GM23338 (cell line): ENCODE measurements around the gene SPHKAP. TPM values are rescaled to one million over a fixed set of nuclear protein-coding genes. Genes with fewer than 3 reads are reported as not detected.

Experiments
- ATAC-seq: fragments of 200-7000 bp; cut with Tn5 transposase; 3 replicates; pipeline ENCODE4 v1.9.1; 2020
- DNase-seq: peaks from one replicate; pipeline ENCODE4 v3.0.0-alpha.2; 2015; ENCODE audit warnings: low spot score
- H2AFZ ChIP-seq: fragments of 200-600 bp; sonication (generic); 2 replicates; pipeline ENCODE4 v1.8.0; 2016; ENCODE audit warnings: antibody characterized with exemption, mild to moderate bottlenecking, moderate library complexity
- H3F3A ChIP-seq: fragments of 200-600 bp; sonication (generic); replicated peaks from 2 replicates; pipeline ENCODE4 v1.8.0; 2017; ENCODE audit warnings: antibody characterized with exemption, mixed run types, low read depth
- H3K27ac ChIP-seq: fragments of 200-600 bp; sonication (generic); 2 replicates; pipeline ENCODE4 v1.6.1; 2016; ENCODE audit warnings: low read depth
- H3K27me3 ChIP-seq: fragments of 200-600 bp; sonication (generic); 2 replicates; pipeline ENCODE4 v1.8.0; 2016; ENCODE audit warnings: mild to moderate bottlenecking, mixed run types, moderate library complexity; ENCODE audit not compliant: insufficient read depth
- H3K36me3 ChIP-seq: fragments of 200-600 bp; sonication (generic); 2 replicates; pipeline ENCODE4 v1.8.0; 2016; ENCODE audit warnings: mild to moderate bottlenecking; ENCODE audit not compliant: insufficient read depth
- H3K4me1 ChIP-seq: fragments of 200-600 bp; sonication (generic); 2 replicates; pipeline ENCODE4 v1.8.0; 2016; ENCODE audit warnings: mild to moderate bottlenecking, moderate library complexity; ENCODE audit not compliant: insufficient read depth
- H3K4me2 ChIP-seq: fragments of 200-600 bp; sonication (generic); 2 replicates; pipeline ENCODE4 v1.7.1; 2017; ENCODE audit warnings: mixed run types
- H3K4me3 ChIP-seq: fragments of 200-600 bp; sonication (generic); 2 replicates; pipeline ENCODE4 v1.6.1; 2016; ENCODE audit warnings: mixed run types
- H3K79me2 ChIP-seq: fragments of 200-600 bp; sonication (generic); replicated peaks from 2 replicates; pipeline ENCODE4 v1.8.0; 2017; ENCODE audit warnings: mild to moderate bottlenecking; ENCODE audit not compliant: insufficient read depth
- H3K9me2 ChIP-seq: fragments of 200-600 bp; sonication (generic); 2 replicates; pipeline ENCODE4 v1.8.0; 2017; ENCODE audit not compliant: insufficient read depth
- H4K20me1 ChIP-seq: fragments of 200-600 bp; sonication (generic); replicated peaks from 2 replicates; pipeline ENCODE4 v1.8.0; 2017; ENCODE audit warnings: mild to moderate bottlenecking; ENCODE audit not compliant: insufficient read depth
- H3K27ac Mint-ChIP-seq: 2 replicates; pipeline ENCODE4 v1.8.0; 2020; ENCODE audit warnings: inconsistent platforms, mild to moderate bottlenecking, moderate library complexity, mixed read lengths
- H3K27me3 Mint-ChIP-seq: 3 replicates; pipeline ENCODE4 v1.8.0; 2022; ENCODE audit warnings: low read depth, mild to moderate bottlenecking, moderate library complexity, mixed read lengths, inconsistent platforms; ENCODE audit not compliant: insufficient read depth, poor library complexity
- H3K36me3 Mint-ChIP-seq: 3 replicates; pipeline ENCODE4 v1.8.0; 2021; ENCODE audit warnings: low read depth, mild to moderate bottlenecking, inconsistent platforms, moderate library complexity, mixed read lengths
- H3K4me1 Mint-ChIP-seq: 3 replicates; pipeline ENCODE4 v1.8.0; 2020; ENCODE audit warnings: mild to moderate bottlenecking, inconsistent platforms, mixed read lengths
- H3K4me3 Mint-ChIP-seq: 3 replicates; pipeline ENCODE4 v1.8.0; 2021; ENCODE audit warnings: moderate library complexity, mild to moderate bottlenecking, inconsistent platforms, mixed read lengths
- H3K9me3 Mint-ChIP-seq: 3 replicates; pipeline ENCODE4 v1.8.0; 2020; ENCODE audit warnings: moderate library complexity, mild to moderate bottlenecking, inconsistent platforms, mixed read lengths
- CREB1 ChIP-seq: fragments of 250-450 bp; sonication (Bioruptor Pico); IDR thresholded peaks from 2 replicates; pipeline ENCODE4 v1.5.0; 2020; ENCODE audit warnings: low read depth, mild to moderate bottlenecking, moderate library complexity
- CTCF ChIP-seq, 2 experiments: fragments of 200-600 bp in 1 of 2; sonication (generic) in 1 of 2; conservative IDR thresholded peaks; 2 replicates each; pipeline versions ENCODE4 v1.5.1 to v1.6.1; 2016 to 2017; ENCODE audit warnings: antibody characterized with exemption in 2 of 2, low read depth in 2 of 2, mild to moderate bottlenecking in 2 of 2, moderate library complexity in 1 of 2
- ETS1 ChIP-seq: IDR thresholded peaks from 2 replicates; pipeline ENCODE4 v1.6.1; 2016; ENCODE audit warnings: antibody characterized with exemption
- EZH2phosphoT487 ChIP-seq: fragments of 200-600 bp; sonication (generic); IDR thresholded peaks from one replicate; pipeline ENCODE4 v1.8.1; 2018; ENCODE audit warnings: antibody characterized with exemption; ENCODE audit not compliant: unreplicated experiment
- JUNB ChIP-seq: IDR thresholded peaks from one replicate; pipeline ENCODE4 v1.6.1; 2016; ENCODE audit warnings: antibody characterized with exemption; ENCODE audit not compliant: unreplicated experiment
- NANOG ChIP-seq: IDR thresholded peaks from 2 replicates; pipeline ENCODE4 v1.6.1; 2016; ENCODE audit warnings: antibody characterized with exemption, borderline replicate concordance
- POLR2AphosphoS5 ChIP-seq: IDR thresholded peaks from 2 replicates; pipeline ENCODE4 v1.6.1; 2016; ENCODE audit warnings: antibody characterized with exemption, low read depth
- REST ChIP-seq: IDR thresholded peaks from one replicate; pipeline ENCODE4 v1.6.1; 2018; ENCODE audit warnings: antibody characterized with exemption; ENCODE audit not compliant: unreplicated experiment
- STAT1 ChIP-seq: IDR thresholded peaks from one replicate; pipeline ENCODE4 v1.6.1; 2016; ENCODE audit warnings: antibody characterized with exemption; ENCODE audit not compliant: unreplicated experiment
- ZNF114 ChIP-seq: fragments of 250-450 bp; sonication (Bioruptor Pico); IDR thresholded peaks from 2 replicates; pipeline ENCODE4 v1.5.0; 2020; ENCODE audit warnings: mild to moderate bottlenecking, moderate library complexity
- ZNF331 ChIP-seq: fragments of 250-450 bp; sonication (Bioruptor Pico); IDR thresholded peaks from 2 replicates; pipeline ENCODE4 v1.5.0; 2020; ENCODE audit warnings: low read depth, mild to moderate bottlenecking, moderate library complexity
- ZNF462 ChIP-seq: fragments of 250-450 bp; sonication (Bioruptor Pico); IDR thresholded peaks from 2 replicates; pipeline ENCODE4 v1.5.0; 2020; ENCODE audit warnings: mild to moderate bottlenecking, moderate library complexity
- polyA plus RNA-seq: library from polyadenylated mRNA; unstranded; fragments of >200 nt; fragmentation: Nextera tagmentation; extraction: Ambion mirVana; gene quantifications from 2 replicates; pipeline ENCODE4 v1.2.1, GENCODE V29; 2016
- total RNA-seq: library from RNA; depleted of rRNA; stranded (reverse); fragments of >200 nt; shearing (Covaris generic); gene quantifications from 2 replicates; pipeline ENCODE4 v1.2.3, GENCODE V29; 2014

SPHKAP gene
- total and polyA plus RNA-seq, 2 experiments from 2014 or later: 0.10 TPM; not detected in 1

- no peaks in the 10 kb centered on the region; the same call in 2 of the 3 replicates for H3K9me3 Mint-ChIP-seq
- TF ChIP-seq CREB1 (CRISPR knock-in tag) (no peak), NANOG (no peak), ZNF331 (CRISPR knock-in tag) (no peak), EZH2phosphoT487 (no peak), ZNF462 (CRISPR knock-in tag) (no peak), REST (no peak), CTCF (conservative IDR thresholded peaks at IDR 0.05; ENCODE audit: low read depth in 2 of 2) (no peak), ETS1 (no peak), ZNF114 (no peak), STAT1 (no peak), POLR2AphosphoS5 (no peak), JUNB (no peak)
- no peaks in the 10 kb centered on the region for H4K20me1 ChIP-seq
- DNase-seq (no peak), ATAC-seq (no peak)
- H3K27ac Mint-ChIP-seq: no peak overlapping the region
- H3K4me1 ChIP-seq: no peaks in the 10 kb centered on the region
- H3K36me3 Mint-ChIP-seq: no peaks in the 10 kb centered on the region
- no peaks in the 10 kb centered on the region for H3K27me3 ChIP-seq
- H3K79me2 ChIP-seq: no peaks in the 10 kb centered on the region
- H3K4me1 Mint-ChIP-seq: no peaks in the 10 kb centered on the region
- no peaks in the 10 kb centered on the region for H3K27me3 Mint-ChIP-seq
- no peak overlapping the region for H2AFZ ChIP-seq
- H3F3A ChIP-seq: no peaks in the 10 kb centered on the region
- no peak overlapping the region for H3K4me3 ChIP-seq
- no peak overlapping the region for H3K27ac ChIP-seq
- H3K36me3 ChIP-seq: no peaks in the 10 kb centered on the region
- H3K4me2 ChIP-seq: no peak overlapping the region
- no peak overlapping the region for H3K4me3 Mint-ChIP-seq
- H3K9me2 ChIP-seq: no peaks in the 10 kb centered on the region
These were observed 46.0 kb upstream of the SPHKAP start for GRCh38 chr2:228227466-228227865.
